Measurements from ENCODE around the gene SCFD2.
A peak's percentile ranks its signal among the peaks of the same experiment; 100 is the strongest.

The SCFD2 gene

DNA sequence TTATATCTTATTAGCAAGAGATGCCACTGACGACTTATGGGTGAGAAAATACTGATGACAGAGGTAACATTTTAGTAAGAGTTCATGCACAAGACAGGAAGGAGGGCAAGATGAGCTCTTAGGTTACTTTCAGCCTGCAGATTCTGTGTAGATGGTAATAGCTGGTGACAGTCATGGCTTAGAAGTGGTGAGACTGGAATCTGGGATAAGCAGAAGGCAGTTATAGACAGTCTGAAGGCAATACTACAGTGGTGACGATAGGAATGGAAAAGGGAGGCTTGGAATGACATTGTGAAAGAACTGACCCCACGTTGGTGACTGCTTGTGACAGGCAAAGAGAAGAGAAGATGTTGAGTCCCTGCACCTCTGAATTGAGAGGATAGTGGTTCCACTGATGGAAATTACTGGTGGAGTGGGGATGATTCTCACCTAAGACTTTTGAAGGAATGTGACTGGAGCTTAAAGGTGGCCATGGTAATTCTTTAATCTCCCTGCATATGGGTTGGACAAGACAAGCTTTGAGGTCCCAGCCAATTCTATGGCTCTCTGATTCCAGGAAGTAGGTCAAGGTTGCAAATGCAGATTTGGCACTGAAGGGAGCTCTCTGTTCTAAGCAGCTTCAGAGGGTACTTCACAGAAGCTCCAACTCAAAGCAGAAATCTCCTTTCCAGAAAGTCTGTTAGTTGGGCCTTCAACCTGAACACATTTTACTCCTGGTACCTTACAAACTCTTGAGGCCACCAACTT, 404.0 kb downstream of the SCFD2 start:
- Mint-ChIP-seq H3K4me3 (no peak overlapping the region), H3K4me1 (peaks cover 66% of the 10 kb centered on the region), H3K27me3 (ENCODE audit: low read depth) (no peaks in the 10 kb centered on the region), H3K27ac (peak overlapping the region; percentile 63 to 97 (median 83)), H3K9me3 (no peaks in the 10 kb centered on the region), H3K36me3 (ENCODE audit: low read depth) (no peaks in the 10 kb centered on the region)
- TF ChIP-seq, protein P1, sequence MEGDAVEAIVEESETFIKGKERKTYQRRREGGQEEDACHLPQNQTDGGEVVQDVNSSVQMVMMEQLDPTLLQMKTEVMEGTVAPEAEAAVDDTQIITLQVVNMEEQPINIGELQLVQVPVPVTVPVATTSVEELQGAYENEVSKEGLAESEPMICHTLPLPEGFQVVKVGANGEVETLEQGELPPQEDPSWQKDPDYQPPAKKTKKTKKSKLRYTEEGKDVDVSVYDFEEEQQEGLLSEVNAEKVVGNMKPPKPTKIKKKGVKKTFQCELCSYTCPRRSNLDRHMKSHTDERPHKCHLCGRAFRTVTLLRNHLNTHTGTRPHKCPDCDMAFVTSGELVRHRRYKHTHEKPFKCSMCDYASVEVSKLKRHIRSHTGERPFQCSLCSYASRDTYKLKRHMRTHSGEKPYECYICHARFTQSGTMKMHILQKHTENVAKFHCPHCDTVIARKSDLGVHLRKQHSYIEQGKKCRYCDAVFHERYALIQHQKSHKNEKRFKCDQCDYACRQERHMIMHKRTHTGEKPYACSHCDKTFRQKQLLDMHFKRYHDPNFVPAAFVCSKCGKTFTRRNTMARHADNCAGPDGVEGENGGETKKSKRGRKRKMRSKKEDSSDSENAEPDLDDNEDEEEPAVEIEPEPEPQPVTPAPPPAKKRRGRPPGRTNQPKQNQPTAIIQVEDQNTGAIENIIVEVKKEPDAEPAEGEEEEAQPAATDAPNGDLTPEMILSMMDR (IDR thresholded peaks at IDR 0.05; ENCODE audit: unreplicated experiment in 3 of 3) = no peak

DNA sequence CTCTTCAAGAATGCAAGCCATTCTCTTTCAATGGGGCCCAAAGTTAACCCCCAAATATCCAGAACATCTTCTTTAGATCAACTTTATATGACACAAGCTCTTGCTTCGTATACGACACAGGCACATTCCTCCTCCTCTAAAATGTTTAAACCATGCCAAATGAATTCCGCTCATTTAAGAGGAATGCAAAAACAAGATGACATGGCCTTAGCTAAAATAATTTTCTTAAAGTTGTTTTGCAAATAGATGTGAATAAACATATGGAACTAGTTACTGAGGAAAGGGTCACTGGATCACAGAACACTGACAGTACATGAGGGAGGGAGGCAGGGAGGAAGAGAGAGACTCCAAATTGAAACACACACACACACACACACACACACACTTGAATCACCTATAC, 406.3 kb downstream of the SCFD2 start:
- no peaks in the 10 kb centered on the region for H3K9me3 Mint-ChIP-seq
- no peaks in the 10 kb centered on the region for H3K36me3 Mint-ChIP-seq (ENCODE audit: low read depth)
- peak overlapping the region; percentile 86 to 97 (median 96) for H3K27ac Mint-ChIP-seq
- peak overlapping the region in 1 of 3 experiments; percentile 12 for H3K4me3 Mint-ChIP-seq
- H3K27me3 Mint-ChIP-seq (ENCODE audit: low read depth) = no peaks in the 10 kb centered on the region
- H3K4me1 Mint-ChIP-seq = peaks cover 89% of the 10 kb centered on the region
- TF ChIP-seq, protein P1 (IDR thresholded peaks at IDR 0.05; ENCODE audit: unreplicated experiment in 3 of 3) = no peak

DNA sequence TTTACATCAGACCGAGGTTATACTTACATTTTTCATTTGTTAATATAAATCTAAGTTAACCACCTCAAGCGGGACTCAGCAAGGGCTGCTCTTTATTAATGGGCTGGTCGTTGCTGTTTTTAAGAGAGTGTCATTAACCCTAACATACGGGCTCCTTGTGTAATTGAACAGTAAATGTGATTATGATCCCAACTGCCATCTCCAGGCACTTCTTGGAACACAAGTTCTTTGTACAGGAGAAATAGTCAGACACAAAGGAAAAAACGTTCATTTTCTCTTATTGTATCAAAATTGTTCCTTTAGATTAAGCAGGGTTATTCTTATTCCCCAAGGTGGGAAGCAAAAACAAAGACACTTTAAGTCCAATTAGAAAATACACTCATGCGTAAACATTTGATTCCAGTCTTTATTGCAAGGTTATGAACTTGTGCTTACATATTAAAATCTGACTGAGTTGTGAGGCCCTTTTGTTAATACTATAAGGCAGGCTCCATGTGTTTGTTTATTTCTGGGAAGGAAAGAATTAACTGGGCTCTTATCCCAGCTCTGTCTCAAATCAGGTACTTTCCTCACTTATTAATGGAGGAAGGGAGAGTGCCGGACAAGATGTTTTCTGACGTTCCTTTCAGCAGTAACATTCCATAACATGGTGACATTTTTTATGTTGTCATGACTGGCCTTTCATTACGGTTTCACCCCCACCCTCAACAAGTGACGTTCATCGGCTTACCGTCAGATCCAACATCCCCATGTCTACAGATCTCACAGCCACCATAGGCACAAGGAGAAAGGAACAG, 407.8 kb downstream of the SCFD2 start:
- TF ChIP-seq, protein P1 (IDR thresholded peaks at IDR 0.05; ENCODE audit: unreplicated experiment in 3 of 3) = no peak

DNA sequence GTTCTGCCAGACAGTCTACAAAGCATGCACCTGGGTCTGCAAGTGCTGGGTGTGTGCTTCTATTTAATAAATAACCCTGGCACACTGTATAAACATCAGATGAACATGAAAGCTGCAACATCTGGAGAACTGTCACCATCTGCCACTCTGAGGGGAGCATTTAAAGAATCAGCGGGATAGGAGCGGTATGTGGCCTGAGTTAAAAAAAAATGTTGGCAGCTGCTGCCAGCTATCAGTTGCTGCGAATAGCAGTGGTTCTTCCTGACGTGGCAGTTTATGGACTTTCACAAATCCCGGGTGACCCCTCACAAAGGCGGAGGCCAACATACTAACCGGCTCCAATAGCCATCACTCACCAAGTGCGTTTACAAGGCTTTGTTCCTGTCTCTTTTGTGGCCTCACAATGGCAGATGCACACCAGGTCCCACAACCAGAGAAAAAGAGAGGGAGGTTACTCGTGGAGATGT, 408.6 kb downstream of the SCFD2 start:
- Mint-ChIP-seq H3K27me3 (ENCODE audit: low read depth) (no peaks in the 10 kb centered on the region), H3K9me3 (no peaks in the 10 kb centered on the region), H3K4me1 (peaks cover 93% of the 10 kb centered on the region), H3K36me3 (ENCODE audit: low read depth) (no peaks in the 10 kb centered on the region), H3K27ac (peak overlapping the region; percentile 96 to 98 (median 97)), H3K4me3 (peak overlapping the region in 2 of 3 experiments; percentile 19 to 57)
- TF ChIP-seq, protein P1 (IDR thresholded peaks at IDR 0.05; ENCODE audit: unreplicated experiment in 3 of 3) = no peak

More for the DNA sequence above, 407.8 kb downstream of the SCFD2 start:
- Mint-ChIP-seq H3K27ac (peak overlapping the region; percentile 96 to 98 (median 97)), H3K4me3 (peak overlapping the region in 1 of 3 experiments; percentile 51), H3K36me3 (ENCODE audit: low read depth) (no peaks in the 10 kb centered on the region), H3K9me3 (no peaks in the 10 kb centered on the region), H3K4me1 (peaks cover 94% of the 10 kb centered on the region), H3K27me3 (ENCODE audit: low read depth) (no peaks in the 10 kb centered on the region)

DNA sequence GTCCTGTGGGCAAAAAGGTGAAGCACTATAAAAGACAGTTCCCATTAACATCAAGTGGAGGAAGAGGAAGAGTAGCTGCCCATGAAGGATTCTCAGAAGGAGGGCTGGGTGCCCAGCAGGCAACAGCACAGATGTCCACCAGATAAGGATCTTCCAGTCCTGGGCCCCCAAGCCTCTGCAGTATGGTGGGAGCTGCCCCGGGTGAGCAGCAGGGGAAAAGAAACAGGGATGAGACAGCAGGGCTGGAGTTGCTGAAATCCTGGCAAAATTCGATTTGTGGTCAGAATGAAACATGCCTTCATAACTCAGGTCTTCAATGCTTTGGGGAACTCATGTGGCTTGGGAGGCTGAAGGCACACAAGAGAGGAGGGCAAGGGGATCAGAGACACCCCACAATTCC, 409.2 kb downstream of the SCFD2 start:
- peaks cover 92% of the 10 kb centered on the region for H3K4me1 Mint-ChIP-seq
- H3K27me3 Mint-ChIP-seq (ENCODE audit: low read depth) = no peaks in the 10 kb centered on the region
- peak overlapping the region; percentile 96 to 98 (median 97) for H3K27ac Mint-ChIP-seq
- TF ChIP-seq, protein P1 (IDR thresholded peaks at IDR 0.05; ENCODE audit: unreplicated experiment in 3 of 3) = no peak
- H3K36me3 Mint-ChIP-seq (ENCODE audit: low read depth) = no peaks in the 10 kb centered on the region
- no peak overlapping the region for H3K4me3 Mint-ChIP-seq
- no peaks in the 10 kb centered on the region for H3K9me3 Mint-ChIP-seq

All from nephron (organoid).